ENCODE measurements around the gene CTU2. TPM values are rescaled to one million over a fixed set of nuclear protein-coding genes. Genes with fewer than 3 reads are reported as not detected.

Gene CTU2
- total and polyA plus RNA-seq, 10 of the 15 experiments (the other 5 are each of a cell fraction or from before 2014, with no cell fraction given) = 0.32 to 44.5 (median 18.2) TPM

DNA sequence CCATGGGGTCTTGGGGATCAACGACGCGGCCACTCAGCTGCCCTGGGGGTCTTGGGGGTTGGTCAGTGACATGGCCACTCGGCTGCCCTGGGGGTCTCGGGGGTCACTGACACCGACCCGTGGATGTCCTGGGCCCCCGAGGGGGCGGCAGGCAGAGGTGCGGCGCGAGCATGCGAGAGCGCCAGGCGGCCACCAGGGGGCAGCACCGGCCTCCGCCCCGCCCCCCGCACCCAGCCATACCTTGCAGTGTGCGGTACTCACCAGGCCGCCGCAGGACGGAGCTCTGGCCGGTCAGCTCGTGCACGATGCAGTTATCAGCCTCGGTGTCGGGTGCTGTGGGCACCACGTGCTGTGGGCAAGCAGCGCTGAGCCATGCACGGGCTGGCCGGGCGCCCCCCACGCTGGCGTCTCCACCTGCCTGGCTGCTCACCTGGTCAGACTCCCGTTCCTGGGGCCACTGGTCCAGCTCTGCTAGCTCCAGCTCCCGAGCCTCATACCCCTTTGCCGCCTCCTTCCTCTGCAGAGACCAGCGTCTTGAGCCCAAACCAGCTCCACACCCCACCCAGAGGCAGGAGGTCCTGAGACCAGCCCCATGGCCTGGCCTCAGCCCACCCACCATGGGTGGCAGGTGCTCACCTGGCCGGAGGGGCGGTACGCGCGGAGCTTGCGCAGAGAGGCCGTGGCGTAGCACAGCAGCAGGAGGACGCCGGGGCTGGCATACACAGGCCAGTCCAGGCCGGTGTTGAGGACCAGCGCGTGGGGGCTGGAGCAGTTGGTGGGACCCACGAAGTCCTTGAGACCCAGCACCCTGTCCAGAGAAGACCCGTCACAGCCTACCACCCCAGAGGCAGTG, 31.2 kb downstream of the CTU2 start:
- no peak overlapping the region for H3K4me2 ChIP-seq (ENCODE audit: control insufficient read depth, insufficient read depth)
- WGBS (ENCODE audit: insufficient coverage, insufficient replicate concordance, low lambda C conversion rate, missing lambda C conversion rate) = 42% methylated on average over 46 of the region's 54 CpGs
- peaks cover 3% of the 10 kb centered on the region; the same call in 1 of the 2 replicates for H3K4me1 ChIP-seq (ENCODE audit: control insufficient read depth, insufficient read depth, low read length)
- ChIA-PET SMC1A (ENCODE audit: uncharacterized antibody, unreplicated experiment) (interaction anchor here (0.6 to 1.6 kb wide), 15 partner anchors 10 to 480 kb away, joined by 3 to 10 read pairs (median 5); partner anchors contain the start of genes PIEZO1 and ZNF778), RAD21 (ENCODE audit: unreplicated experiment) (interaction anchor here (0.6 to 1.9 kb wide), 19 partner anchors 9 to 529 kb away, joined by 3 to 50 read pairs (median 5); partner anchors contain the start of genes APRT, CDH15, PIEZO1 and ZNF778), POLR2A (interaction anchor here (0.9 to 1.3 kb wide), 4 partner anchors 42 to 48 kb away, joined by 3 to 6 read pairs (median 4); partner anchors contain the start of gene PIEZO1), CTCF (interaction anchor here (0.5 to 3.1 kb wide), 50 partner anchors 8 to 718 kb away, joined by 3 to 51 read pairs (median 5); partner anchors contain the start of genes APRT, CTU2, MVD and PIEZO1)
- FAIRE-seq = peak; percentile 84
- no peaks in the 10 kb centered on the region for H4K20me1 ChIP-seq (ENCODE audit: control insufficient read depth, insufficient read depth)
- H3K27me3 ChIP-seq (replicated peaks in 1 of 2; ENCODE audit: control insufficient read depth in 2 of 2, insufficient read depth in 2 of 2, low read length in 1 of 2) = no peaks in the 10 kb centered on the region
- intact Hi-C loops (cut with micrococcal nuclease; ENCODE audit: unreplicated experiment) (loop anchor here (1.0 to 2.0 kb wide), 3 partner anchors 47 to 430 kb away; partner anchors contain the start of genes PIEZO1 and TRAPPC2L), in situ Hi-C loops (cut with MboI) (no loop called here)
- ATAC-seq = peak; percentile 98
- no peak overlapping the region for H2AFZ ChIP-seq (ENCODE audit: control insufficient read depth, low read depth, low read length)
- peak; percentile 13 for DNase-seq (ENCODE audit: low read depth, low spot score)
- H3K79me2 ChIP-seq (ENCODE audit: control insufficient read depth, insufficient read depth, low read length) = no peaks in the 10 kb centered on the region
- no peak overlapping the region for H3K27ac ChIP-seq (ENCODE audit: control insufficient read depth, insufficient read depth)
- H3K4me3 ChIP-seq = no peak overlapping the region
- H3K36me3 ChIP-seq (ENCODE audit: control insufficient read depth in 2 of 2, insufficient read depth in 2 of 2, low read length in 1 of 2) = peaks cover 4 to 46% of the 10 kb centered on the region in 2 experiments; a peak in 3 of 4 replicates
- H3K9ac ChIP-seq (ENCODE audit: control insufficient read depth, insufficient read depth, low read length) = no peak overlapping the region
- BruUV-seq (replicated peaks) = no TSS peak
- no peaks in the 10 kb centered on the region for H3K9me3 ChIP-seq (replicated peaks; ENCODE audit: control insufficient read depth, insufficient read depth, low read length)
- TF ChIP-seq, protein P1, sequence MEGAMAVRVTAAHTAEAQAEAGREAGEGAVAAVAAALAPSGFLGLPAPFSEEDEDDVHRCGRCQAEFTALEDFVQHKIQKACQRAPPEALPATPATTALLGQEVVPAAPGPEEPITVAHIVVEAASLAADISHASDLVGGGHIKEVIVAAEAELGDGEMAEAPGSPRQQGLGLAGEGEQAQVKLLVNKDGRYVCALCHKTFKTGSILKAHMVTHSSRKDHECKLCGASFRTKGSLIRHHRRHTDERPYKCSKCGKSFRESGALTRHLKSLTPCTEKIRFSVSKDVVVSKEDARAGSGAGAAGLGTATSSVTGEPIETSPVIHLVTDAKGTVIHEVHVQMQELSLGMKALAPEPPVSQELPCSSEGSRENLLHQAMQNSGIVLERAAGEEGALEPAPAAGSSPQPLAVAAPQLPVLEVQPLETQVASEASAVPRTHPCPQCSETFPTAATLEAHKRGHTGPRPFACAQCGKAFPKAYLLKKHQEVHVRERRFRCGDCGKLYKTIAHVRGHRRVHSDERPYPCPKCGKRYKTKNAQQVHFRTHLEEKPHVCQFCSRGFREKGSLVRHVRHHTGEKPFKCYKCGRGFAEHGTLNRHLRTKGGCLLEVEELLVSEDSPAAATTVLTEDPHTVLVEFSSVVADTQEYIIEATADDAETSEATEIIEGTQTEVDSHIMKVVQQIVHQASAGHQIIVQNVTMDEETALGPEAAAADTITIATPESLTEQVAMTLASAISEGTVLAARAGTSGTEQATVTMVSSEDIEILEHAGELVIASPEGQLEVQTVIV (IDR thresholded peaks at IDR 0.05; ENCODE audit: borderline replicate concordance, partially characterized antibody) = no peak
- TF ChIP-seq ZSCAN29 (IDR thresholded peaks at IDR 0.05) = no peak
- TF ChIP-seq TAF1 (IDR thresholded peaks at IDR 0.05; ENCODE audit: borderline replicate concordance, low read depth, low read length) = no peak
- no peak for TF ChIP-seq NRF1 (conservative IDR thresholded peaks at IDR 0.05; ENCODE audit: low read depth, low read length)
- TF ChIP-seq CREM (IDR thresholded peaks at IDR 0.05; ENCODE audit: low read depth) = no peak
- TF ChIP-seq MTA2 (IDR thresholded peaks at IDR 0.05; ENCODE audit: low read depth) = no peak
- TF ChIP-seq SP1 (IDR thresholded peaks at IDR 0.05; ENCODE audit: low read depth, low read length) = peak; percentile 37
- no peak for TF ChIP-seq ZNF217 (IDR thresholded peaks at IDR 0.05)
- no peak for TF ChIP-seq IKZF2 (IDR thresholded peaks at IDR 0.05)
- peak; percentile 93 to 96 (median 95) for TF ChIP-seq CTCF (IDR thresholded peaks at IDR 0.05 in 2 of 3, conservative IDR thresholded peaks at IDR 0.05 in 1 of 3; ENCODE audit: control insufficient read depth in 2 of 3, extremely low read depth in 1 of 3, insufficient read depth in 1 of 3, low read depth in 3 of 3, low read length in 3 of 3)
- no peak for TF ChIP-seq SUZ12 (IDR thresholded peaks at IDR 0.05; ENCODE audit: unreplicated experiment)
- TF ChIP-seq SREBF2 (IDR thresholded peaks at IDR 0.05; ENCODE audit: low read length) = no peak
- peak; percentile 65; the same call in 1 of the 2 replicates for TF ChIP-seq MAX (IDR thresholded peaks at IDR 0.05; ENCODE audit: low read depth, low read length)
- no peak for TF ChIP-seq NBN (IDR thresholded peaks at IDR 0.05)
- TF ChIP-seq NR2C2 (IDR thresholded peaks at IDR 0.05; ENCODE audit: borderline replicate concordance, control insufficient read depth, insufficient read length, low read depth) = no peak
- TF ChIP-seq ZBTB33 (IDR thresholded peaks at IDR 0.05) = no peak
- no peak for TF ChIP-seq SMAD5 (IDR thresholded peaks at IDR 0.05; ENCODE audit: low read depth)

All from GM12878 (cell line).